PC-3 (cell line): ENCODE results near the gene DHX16. TPM values are rescaled to one million over a fixed set of nuclear protein-coding genes. Genes with fewer than 3 reads are reported as not detected.
A peak's percentile ranks its signal among the peaks of the same experiment; 100 is the strongest.

Experiments
- ATAC-seq: fragments of 200-7000 bp; cut with Tn5 transposase; 2 replicates; pipeline ENCODE4 v1.9.1; 2020; ENCODE audit warnings: mild to moderate bottlenecking, moderate library complexity
- BruUV-seq: library from RNA; stranded (reverse); fragments of 400-500 nt; replicated peaks from 2 replicates; lab custom pipeline; 2021; lab: Mats Ljungman, UMichigan
- CTCF ChIA-PET: fragments of 300-600 bp; sonication (Branson Sonifier 250); formaldehyde crosslinking; loops from one replicate; lab custom pipeline; 2022; ENCODE audit warnings: antibody characterized with exemption; lab: Charles Lee
- POLR2A ChIA-PET: fragments of 300-600 bp; sonication (Branson Sonifier 250); formaldehyde crosslinking; loops from one replicate; lab custom pipeline; 2022; ENCODE audit warnings: antibody characterized with exemption; ENCODE audit not compliant: unreplicated experiment; lab: Charles Lee
- DNase-seq: peaks from one replicate; pipeline ENCODE4 v3.0.0-alpha.2; 2015
- H2AFZ ChIP-seq: fragments of 300-600 bp; sonication (generic); 2 replicates; pipeline ENCODE4 v1.6.0; 2016; ENCODE audit warnings: antibody characterized with exemption, low read length
- H3F3A ChIP-seq: fragments of 300-600 bp; sonication (generic); one replicate; pipeline ENCODE4 v1.6.0; 2017; ENCODE audit warnings: antibody characterized with exemption, low read length, control low read depth, mild to moderate bottlenecking; ENCODE audit not compliant: unreplicated experiment
- H3K27ac ChIP-seq: fragments of 300-600 bp; sonication (generic); 2 replicates; pipeline ENCODE4 v1.5.1; 2016; ENCODE audit warnings: mild to moderate bottlenecking, low read length
- H3K27me3 ChIP-seq: fragments of 300-600 bp; sonication (generic); 2 replicates; pipeline ENCODE4 v1.6.1; 2016; ENCODE audit warnings: low read length, mixed read lengths
- H3K36me3 ChIP-seq: fragments of 300-600 bp; sonication (generic); 2 replicates; pipeline ENCODE4 v1.6.1; 2016; ENCODE audit warnings: low read depth, mixed run types, low read length, mixed read lengths
- H3K4me1 ChIP-seq: fragments of 300-600 bp; sonication (generic); 2 replicates; pipeline ENCODE4 v1.5.1; 2016; ENCODE audit warnings: low read length; ENCODE audit not compliant: insufficient read depth
- H3K4me2 ChIP-seq: fragments of 300-600 bp; sonication (generic); 2 replicates; pipeline ENCODE4 v1.6.0; 2016; ENCODE audit warnings: low read length
- H3K4me3 ChIP-seq: fragments of 300-600 bp; sonication (generic); 2 replicates; pipeline ENCODE4 v1.5.1; 2016; ENCODE audit warnings: mild to moderate bottlenecking, low read length, mixed read lengths
- H3K79me2 ChIP-seq: fragments of 300-600 bp; sonication (generic); 2 replicates; pipeline ENCODE4 v1.6.1; 2017; ENCODE audit warnings: low read length, mixed read lengths
- H3K9ac ChIP-seq: fragments of 300-600 bp; sonication (generic); 2 replicates; pipeline ENCODE4 v1.6.0; 2016; ENCODE audit warnings: mild to moderate bottlenecking, low read length
- H3K9me2 ChIP-seq: fragments of 300-600 bp; sonication (generic); replicated peaks from 2 replicates; pipeline ENCODE4 v1.6.1; 2016; ENCODE audit warnings: mixed run types, low read length, mixed read lengths
- H3K9me3 ChIP-seq: fragments of 300-600 bp; sonication (generic); 2 replicates; pipeline ENCODE4 v1.6.1; 2016; ENCODE audit warnings: low read length, mixed read lengths
- H4K20me1 ChIP-seq: fragments of 300-600 bp; sonication (generic); 2 replicates; pipeline ENCODE4 v1.6.1; 2016; ENCODE audit warnings: low read length, mixed read lengths
- CTCF ChIP-seq: fragments of 300-600 bp; sonication (generic); conservative IDR thresholded peaks from 2 replicates; pipeline ENCODE4 v1.5.1; 2017; ENCODE audit warnings: antibody characterized with exemption, low read depth, mild to moderate bottlenecking, low read length
- EZH2 ChIP-seq: fragments of 300-600 bp; sonication (generic); IDR thresholded peaks from one replicate; pipeline ENCODE4 v1.6.1; 2017; ENCODE audit warnings: antibody characterized with exemption, mild to moderate bottlenecking, low read length; ENCODE audit not compliant: unreplicated experiment
- EZH2phosphoT487 ChIP-seq: fragments of 300-600 bp; sonication (generic); IDR thresholded peaks from 2 replicates; pipeline ENCODE4 v1.6.1; 2018; ENCODE audit warnings: mild to moderate bottlenecking, antibody characterized with exemption, low read length, borderline replicate concordance
- intact Hi-C: fragments of 100-400 bp; cut with micrococcal nuclease; formaldehyde crosslinking; loops from 2 replicates; pipeline ENCODE4 v1.9.0; 2023
- total RNA-seq: library from RNA; depleted of rRNA; stranded (reverse); fragments of >200 nt; gene quantifications from 2 replicates; pipeline ENCODE4 v1.2.3, GENCODE V29; 2014

The DHX16 gene
- total RNA-seq, 1 experiment from 2014 or later, result 50.0 TPM

DNA sequence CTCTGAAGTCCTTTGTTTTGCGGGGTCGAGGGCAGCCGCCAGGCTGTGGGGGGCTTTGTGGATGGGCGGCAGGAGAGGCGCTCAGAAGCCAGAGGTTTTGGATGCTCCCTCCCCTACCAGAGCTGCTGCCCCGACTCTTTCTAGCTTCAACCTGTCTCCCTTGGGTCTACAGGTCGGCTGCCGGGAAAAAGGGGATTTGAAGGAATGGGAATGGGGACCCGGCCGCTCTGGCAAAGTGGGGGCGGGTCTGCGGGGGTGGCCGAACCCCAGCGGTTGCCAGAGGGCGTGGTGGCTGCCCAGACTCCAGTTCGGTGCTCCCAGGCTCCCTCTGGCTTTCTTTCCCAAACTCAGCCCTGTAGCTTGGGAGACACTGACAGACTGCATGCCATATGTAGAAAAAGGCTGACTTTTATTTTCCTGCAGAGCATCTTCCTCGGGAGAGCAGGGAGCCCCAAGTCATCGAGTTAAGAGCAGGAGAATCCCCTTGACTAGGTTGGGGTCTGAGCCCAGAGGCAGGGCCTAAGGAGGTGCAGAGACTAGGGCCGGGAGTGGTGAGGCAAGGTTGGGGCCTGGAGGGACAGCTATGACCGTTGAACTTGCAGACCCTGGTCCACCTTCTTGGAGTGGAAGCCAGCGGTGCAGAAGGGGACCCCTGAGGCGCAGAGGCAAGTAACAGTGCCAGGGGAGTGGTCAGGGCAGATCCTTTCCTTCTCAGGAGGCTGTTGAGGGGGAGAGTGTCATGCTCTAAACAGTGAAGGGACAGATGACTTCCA is 15.0 kb upstream of the DHX16 start:
- ChIA-PET POLR2A (interaction anchor here (0.6 to 1.1 kb wide), 3 partner anchors 29 to 75 kb away, joined by 3 to 7 read pairs (median 4); partner anchors contain the start of gene MDC1), CTCF (interaction anchor here (1.6 kb wide), 1 partner anchor 30 kb away, joined by 4 read pairs; the partner anchor contains the start of gene MDC1)
- H4K20me1 ChIP-seq, result no peaks in the 10 kb centered on the region
- peaks cover 59% of the 10 kb centered on the region for H3K4me1 ChIP-seq
- H3F3A ChIP-seq, result no peaks in the 10 kb centered on the region
- H2AFZ ChIP-seq, result peak overlapping the region; percentile 86
- peak overlapping the region; percentile 98 for H3K9ac ChIP-seq
- H3K9me2 ChIP-seq, result no peaks in the 10 kb centered on the region
- peaks cover 68% of the 10 kb centered on the region for H3K79me2 ChIP-seq
- H3K4me2 ChIP-seq, result peak overlapping the region; percentile 87
- peak overlapping the region; percentile 97 for H3K4me3 ChIP-seq
- peak overlapping the region; percentile 96 for H3K27ac ChIP-seq
- H3K9me3 ChIP-seq, result no peaks in the 10 kb centered on the region
- TF ChIP-seq CTCF, result peak; percentile 30; the same call in 1 of the 2 replicates
- TF ChIP-seq EZH2, result no peak
- no peak for TF ChIP-seq EZH2phosphoT487
- no peaks in the 10 kb centered on the region for H3K27me3 ChIP-seq
- ATAC-seq, result no peak
- intact Hi-C loops, result loop anchor here (1.0 to 5.0 kb wide), 2 partner anchors 29 to 134 kb away; partner anchors contain the start of gene MDC1
- BruUV-seq, result TSS peak; percentile 73
- H3K36me3 ChIP-seq, result no peaks in the 10 kb centered on the region
- DNase-seq, result peak; percentile 39

DNA sequence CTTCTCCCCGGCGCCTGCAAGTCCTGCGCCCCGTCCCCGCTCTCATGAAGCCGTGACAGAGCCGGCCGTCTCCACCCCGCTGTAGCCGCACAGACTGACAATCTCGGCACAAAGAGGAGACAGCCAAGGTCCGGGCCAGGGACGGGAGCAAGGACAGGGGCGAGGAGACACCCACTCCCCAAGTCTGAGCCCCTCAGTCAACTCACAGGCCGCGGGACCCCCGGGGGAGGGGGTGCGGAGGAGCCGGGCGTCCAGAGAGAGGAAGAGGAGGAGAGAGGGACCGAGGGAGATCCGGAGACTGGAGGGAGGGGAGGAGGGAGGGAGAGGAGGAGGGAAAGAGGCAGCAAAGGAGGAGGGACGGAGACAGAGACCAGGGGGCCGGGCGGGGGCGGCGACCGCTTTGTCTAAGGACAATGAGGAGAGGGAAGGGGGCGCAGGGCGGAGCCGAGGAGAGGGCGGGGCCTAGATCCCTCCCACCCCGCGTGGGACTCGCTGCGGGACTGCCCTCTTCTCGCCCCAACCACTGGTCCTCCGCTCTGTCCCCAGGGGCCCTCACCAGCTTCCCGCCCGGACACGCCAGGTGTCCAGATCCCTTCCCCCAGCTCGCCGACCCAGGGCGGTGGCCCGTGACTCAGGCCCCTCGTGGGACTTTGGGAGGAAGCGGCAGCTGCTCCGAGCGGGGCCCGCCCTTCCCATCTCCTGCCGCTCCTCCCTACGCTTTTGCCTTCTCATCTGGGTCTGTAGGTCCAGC is 14.3 kb upstream of the DHX16 start:
- H4K20me1 ChIP-seq, result no peaks in the 10 kb centered on the region
- H3K9me2 ChIP-seq, result no peaks in the 10 kb centered on the region
- peak overlapping the region; percentile 96 for H3K27ac ChIP-seq
- intact Hi-C loops, result loop anchor here (1.0 to 5.0 kb wide), 2 partner anchors 30 to 135 kb away; partner anchors contain the start of gene MDC1
- POLR2A ChIA-PET, result interaction anchor here (0.5 to 1.1 kb wide), 3 partner anchors 30 to 219 kb away, joined by 3 to 7 read pairs (median 4); partner anchors contain the start of gene MDC1
- CTCF ChIA-PET, result interaction anchor here (0.5 to 1.6 kb wide), 3 partner anchors 8 to 386 kb away, joined by 3 to 4 read pairs (median 3); partner anchors contain the start of gene MDC1
- no peaks in the 10 kb centered on the region for H3K36me3 ChIP-seq
- peak; percentile 96 for DNase-seq
- peaks cover 76% of the 10 kb centered on the region for H3K79me2 ChIP-seq
- no peaks in the 10 kb centered on the region for H3F3A ChIP-seq
- H3K9ac ChIP-seq, result peak overlapping the region; percentile 98
- H3K9me3 ChIP-seq, result no peaks in the 10 kb centered on the region
- ATAC-seq, result peak; percentile 58
- peaks cover 66% of the 10 kb centered on the region for H3K4me1 ChIP-seq
- peak overlapping the region; percentile 87 for H3K4me2 ChIP-seq
- H3K27me3 ChIP-seq, result no peaks in the 10 kb centered on the region
- peak overlapping the region; percentile 86 for H2AFZ ChIP-seq
- TF ChIP-seq EZH2phosphoT487, result no peak
- TF ChIP-seq CTCF, result no peak
- no peak for TF ChIP-seq EZH2
- H3K4me3 ChIP-seq, result peak overlapping the region; percentile 97
- no TSS peak for BruUV-seq
